Naive thymus-derived CD4-positive, alpha-beta T cell (primary cell): ENCODE measurements around the gene DNAJC7. TPM values are rescaled to one million over a fixed set of nuclear protein-coding genes. Genes with fewer than 3 reads are reported as not detected.

Experiments used
- ATAC-seq: fragments of 150-1000 bp; cut with Tn5 transposase; 2 replicates; pipeline ENCODE4 v1.10.0; 2021; ENCODE audit warnings: mild to moderate bottlenecking, moderate library complexity
- CTCF ChIA-PET: fragments of 350-600 bp; sonication (Branson Sonifier 250); formaldehyde crosslinking; loops from one replicate; lab custom pipeline; 2021; ENCODE audit warnings: antibody characterized with exemption; lab: Charles Lee
- POLR2A ChIA-PET: fragments of 350-600 bp; sonication (Branson Sonifier 250); formaldehyde crosslinking; loops from one replicate; lab custom pipeline; 2021; ENCODE audit warnings: antibody characterized with exemption, inconsistent platforms; lab: Charles Lee
- DNase-seq, 9 donors: peaks; one replicate each; pipeline versions ENCODE4 v3.0.0 to v3.0.0-alpha.2; 2020 to 2022; ENCODE audit warnings: mixed read lengths in 1 of 9
- H3K27ac ChIP-seq: one replicate; pipeline ENCODE4 v1.7.0; 2013; ENCODE audit warnings: mild to moderate bottlenecking, low read depth, low read length, moderate library complexity
- H3K27me3 ChIP-seq, 2 donors: one replicate each; pipeline ENCODE4 v1.7.0; 2013; ENCODE audit warnings: low read length in 2 of 2, mild to moderate bottlenecking in 2 of 2, moderate library complexity in 2 of 2; ENCODE audit not compliant: control insufficient read depth in 2 of 2, insufficient read depth in 2 of 2
- H3K36me3 ChIP-seq, 3 experiments: 1 replicate in 2 of 3; 2 replicates in 1 of 3; pipeline ENCODE4 v1.7.0; 2013; ENCODE audit warnings: low read length in 3 of 3, mild to moderate bottlenecking in 3 of 3, moderate library complexity in 1 of 3; ENCODE audit not compliant: insufficient read depth in 3 of 3, control insufficient read depth in 2 of 3
- H3K4me1 ChIP-seq, 2 donors: one replicate each; pipeline ENCODE4 v1.7.0; 2013; ENCODE audit warnings: low read length in 2 of 2, mild to moderate bottlenecking in 2 of 2, moderate library complexity in 1 of 2; ENCODE audit not compliant: control insufficient read depth in 2 of 2, insufficient read depth in 2 of 2
- H3K4me3 ChIP-seq: 2 replicates; pipeline ENCODE4 v1.7.0; 2013; ENCODE audit warnings: mild to moderate bottlenecking, low read length
- H3K9me3 ChIP-seq, 3 experiments: 1 replicate in 2 of 3; 2 replicates in 1 of 3; pipeline ENCODE4 v1.7.0; 2013; ENCODE audit warnings: low read length in 3 of 3; ENCODE audit not compliant: control insufficient read depth in 2 of 3
- H3K27ac Mint-ChIP-seq, 9 donors: one replicate each; pipeline ENCODE4 v1.8.0; 2020 to 2022; ENCODE audit warnings: mixed read lengths in 9 of 9, mild to moderate bottlenecking in 8 of 9, moderate library complexity in 5 of 9, inconsistent platforms in 2 of 9
- H3K27me3 Mint-ChIP-seq, 5 donors: one replicate each; pipeline ENCODE4 v1.8.0; 2021 to 2022; ENCODE audit warnings: mixed read lengths in 5 of 5, mild to moderate bottlenecking in 1 of 5
- H3K36me3 Mint-ChIP-seq, 5 donors: one replicate each; pipeline ENCODE4 v1.8.0; 2020 to 2022; ENCODE audit warnings: mixed read lengths in 5 of 5, mild to moderate bottlenecking in 3 of 5, inconsistent platforms in 1 of 5
- H3K4me1 Mint-ChIP-seq, 7 donors: one replicate each; pipeline ENCODE4 v1.8.0; 2020 to 2022; ENCODE audit warnings: mixed read lengths in 7 of 7, mild to moderate bottlenecking in 3 of 7, inconsistent platforms in 1 of 7
- H3K4me3 Mint-ChIP-seq, 10 donors: one replicate each; pipeline ENCODE4 v1.8.0; 2020 to 2022; ENCODE audit warnings: mild to moderate bottlenecking in 10 of 10, mixed read lengths in 10 of 10, moderate library complexity in 6 of 10, inconsistent platforms in 2 of 10
- H3K9me3 Mint-ChIP-seq, 11 donors: one replicate each; pipeline ENCODE4 v1.8.0; 2020 to 2022; ENCODE audit warnings: mixed read lengths in 11 of 11, mild to moderate bottlenecking in 4 of 11, inconsistent platforms in 1 of 11, moderate library complexity in 1 of 11
- intact Hi-C, 2 donors: fragments of 100-400 bp; cut with micrococcal nuclease; formaldehyde crosslinking; loops; one replicate each; pipeline ENCODE4 v1.15.1; 2023
- polyA plus RNA-seq, 2 donors: library from polyadenylated mRNA; unstranded; fragments of 300-500 nt; fragmentation: Illumina TruSeq; gene quantifications; one replicate each; pipeline ENCODE4 v1.2.3, GENCODE V29; 2021
- total RNA-seq, 6 experiments: library from RNA in 5 of 6; stranded (reverse) in 5 of 6; gene quantifications; 1 replicate in 5 of 6; 2 replicates in 1 of 6; pipeline ENCODE4 v1.2.3 and lab custom pipeline; 2021 to 2026

The DNAJC7 gene
- total and polyA plus RNA-seq, 7 experiments from 2014 or later = 65.4 to 145 (median 107) TPM

GRCh38 chr17:41982026-41982760 is 35.0 kb downstream of the DNAJC7 start:
- peaks cover 0 to 1% (median 0%) of the 10 kb centered on the region in 11 donors for H3K9me3 Mint-ChIP-seq
- H3K4me3 ChIP-seq = no peak overlapping the region
- ATAC-seq = no peak
- intact Hi-C loops = no loop called here
- H3K4me1 ChIP-seq = no peaks in the 10 kb centered on the region
- ChIA-PET CTCF (no interaction called here), POLR2A (interaction anchor here (1.2 to 1.5 kb wide), 2 partner anchors 14 to 35 kb away, joined by 3 read pairs; partner anchors contain the start of gene DNAJC7)
- H3K27ac ChIP-seq = no peak overlapping the region
- no peak overlapping the region for H3K4me3 Mint-ChIP-seq
- H3K27me3 Mint-ChIP-seq = no peaks in the 10 kb centered on the region
- no peak for DNase-seq
- H3K36me3 Mint-ChIP-seq = peaks cover 9 to 50% (median 24%) of the 10 kb centered on the region in 5 donors
- H3K4me1 Mint-ChIP-seq = peaks cover 0 to 4% (median 0%) of the 10 kb centered on the region in 7 donors
- no peaks in the 10 kb centered on the region for H3K27me3 ChIP-seq
- H3K9me3 ChIP-seq = no peaks in the 10 kb centered on the region
- peak overlapping the region in 2 of 9 donors; percentile 51 to 81 for H3K27ac Mint-ChIP-seq
- peaks cover 25 to 90% (median 25%) of the 10 kb centered on the region in 3 experiments for H3K36me3 ChIP-seq

DNA sequence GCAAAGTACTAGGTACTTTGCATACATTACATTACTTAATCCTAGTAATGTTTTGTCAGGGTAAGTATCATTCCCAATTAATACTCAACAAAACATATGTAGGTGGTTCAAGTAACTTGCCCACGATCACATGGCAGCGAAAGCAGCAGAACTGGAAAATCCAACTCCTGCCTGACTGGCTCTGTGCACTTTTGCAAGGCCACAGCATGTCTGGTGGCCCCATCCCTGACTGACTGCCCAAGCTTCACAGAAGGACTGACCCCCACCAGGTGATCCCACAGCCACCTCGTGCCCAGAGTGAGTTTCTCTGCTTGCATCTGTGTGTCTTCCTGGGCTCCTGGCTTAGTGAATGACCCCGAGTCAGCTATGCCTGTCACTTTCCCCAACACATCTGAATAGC is 39.2 kb downstream of the DNAJC7 start:
- peaks cover 9 to 55% (median 20%) of the 10 kb centered on the region in 5 donors for H3K36me3 Mint-ChIP-seq

GRCh38 chr17:41976142-41976768 is 41.0 kb downstream of the DNAJC7 start:
- POLR2A ChIA-PET = interaction anchor here (0.7 to 3.7 kb wide), 4 partner anchors 9 to 44 kb away, joined by 3 to 26 read pairs (median 3); partner anchors contain the start of genes CNP, DNAJC7 and NKIRAS2
- H3K36me3 ChIP-seq = peaks cover 23 to 89% (median 26%) of the 10 kb centered on the region in 3 experiments
- peak overlapping the region in 3 of 9 donors; percentile 28 to 59 (median 29) for H3K27ac Mint-ChIP-seq
- ATAC-seq = no peak
- peaks cover 0 to 1% (median 0%) of the 10 kb centered on the region in 11 donors for H3K9me3 Mint-ChIP-seq
- no peak overlapping the region for H3K27ac ChIP-seq
- intact Hi-C loops = no loop called here
- peaks cover 0 to 15% (median 5%) of the 10 kb centered on the region in 7 donors for H3K4me1 Mint-ChIP-seq
- DNase-seq = no peak
- no peaks in the 10 kb centered on the region for H3K9me3 ChIP-seq
- no peaks in the 10 kb centered on the region for H3K27me3 Mint-ChIP-seq
- H3K36me3 Mint-ChIP-seq = peaks cover 4 to 49% (median 12%) of the 10 kb centered on the region in 5 donors
- CTCF ChIA-PET = interaction anchor here (0.6 kb wide), 1 partner anchor 8 kb away, joined by 3 read pairs; no protein-coding TSS in a partner anchor
- no peak overlapping the region for H3K4me3 ChIP-seq
- H3K4me1 ChIP-seq = no peaks in the 10 kb centered on the region
- no peak overlapping the region for H3K4me3 Mint-ChIP-seq
- no peaks in the 10 kb centered on the region for H3K27me3 ChIP-seq

More for the DNA sequence above, 39.2 kb downstream of the DNAJC7 start:
- H3K4me1 ChIP-seq = no peaks in the 10 kb centered on the region
- Mint-ChIP-seq H3K27ac (peak overlapping the region in 4 of 9 donors; percentile 16 to 65 (median 28)), H3K4me3 (no peak overlapping the region), H3K9me3 (peaks cover 0 to 1% (median 0%) of the 10 kb centered on the region in 11 donors), H3K27me3 (no peaks in the 10 kb centered on the region), H3K4me1 (peaks cover 0 to 10% (median 3%) of the 10 kb centered on the region in 7 donors)
- H3K9me3 ChIP-seq = no peaks in the 10 kb centered on the region
- DNase-seq (no peak), ATAC-seq (no peak)
- POLR2A ChIA-PET = interaction anchor here (3.7 kb wide), 1 partner anchor 11 kb away, joined by 26 read pairs; the partner anchor contains the start of gene CNP
- H3K4me3 ChIP-seq = no peak overlapping the region
- H3K27me3 ChIP-seq = no peaks in the 10 kb centered on the region
- no peak overlapping the region for H3K27ac ChIP-seq
- CTCF ChIA-PET = interaction anchor here (0.6 kb wide), 1 partner anchor 543 kb away, joined by 3 read pairs; no protein-coding TSS in a partner anchor
- H3K36me3 ChIP-seq = peaks cover 31 to 91% (median 37%) of the 10 kb centered on the region in 3 experiments
- intact Hi-C loops = no loop called here

GRCh38 chr17:41975099-41976083 is 41.8 kb downstream of the DNAJC7 start:
- Mint-ChIP-seq H3K9me3 (peaks cover 0 to 1% (median 0%) of the 10 kb centered on the region in 11 donors), H3K4me3 (no peak overlapping the region), H3K4me1 (peaks cover 8 to 22% (median 14%) of the 10 kb centered on the region in 7 donors), H3K27ac (peak overlapping the region in 1 of 9 donors; percentile 55), H3K27me3 (no peaks in the 10 kb centered on the region), H3K36me3 (peaks cover 4 to 45% (median 8%) of the 10 kb centered on the region in 5 donors)
- Histone ChIP-seq H3K27me3 (no peaks in the 10 kb centered on the region), H3K4me1 (peaks cover 0 to 6% of the 10 kb centered on the region in 2 donors), H3K27ac (no peak overlapping the region), H3K9me3 (no peaks in the 10 kb centered on the region), H3K4me3 (no peak overlapping the region), H3K36me3 (peaks cover 23 to 81% (median 23%) of the 10 kb centered on the region in 3 experiments)
- DNase-seq = no peak
- CTCF ChIA-PET = interaction anchor here (0.6 kb wide), 1 partner anchor 9 kb away, joined by 3 read pairs; no protein-coding TSS in a partner anchor
- intact Hi-C loops = no loop called here
- no peak for ATAC-seq
- POLR2A ChIA-PET = interaction anchor here (0.6 to 3.7 kb wide), 5 partner anchors 8 to 218 kb away, joined by 3 to 26 read pairs (median 3); partner anchors contain the start of genes CNP and DNAJC7

DNA sequence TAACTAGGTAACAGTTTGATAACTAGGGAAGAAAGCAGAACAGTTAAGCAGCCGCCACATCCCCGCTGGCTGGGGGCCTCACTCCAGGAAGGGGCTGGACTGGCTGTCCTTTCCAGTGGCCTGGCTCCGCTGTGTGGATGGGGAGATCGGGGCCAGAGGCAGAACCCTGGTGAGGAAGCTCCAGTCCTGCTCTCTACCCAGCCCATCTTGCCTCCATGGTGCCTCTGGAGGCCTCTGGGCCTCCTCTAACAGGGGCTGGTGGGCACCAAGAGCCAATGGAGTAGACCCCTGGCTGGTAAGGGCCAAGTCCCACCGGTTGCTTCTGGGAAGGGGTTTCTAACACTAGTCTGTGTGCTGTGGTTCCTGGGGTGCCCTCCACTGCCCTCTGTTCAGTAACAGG is 42.6 kb downstream of the DNAJC7 start:
- CTCF ChIA-PET = no interaction called here
- peaks cover 0 to 6% of the 10 kb centered on the region in 2 donors for H3K4me1 ChIP-seq
- no peaks in the 10 kb centered on the region for H3K27me3 ChIP-seq
- intact Hi-C loops = no loop called here
- Mint-ChIP-seq H3K9me3 (peaks cover 0 to 1% (median 0%) of the 10 kb centered on the region in 11 donors), H3K4me1 (peaks cover 10 to 25% (median 18%) of the 10 kb centered on the region in 7 donors), H3K4me3 (no peak overlapping the region), H3K36me3 (peaks cover 4 to 45% (median 8%) of the 10 kb centered on the region in 5 donors), H3K27ac (peak overlapping the region in 4 of 9 donors; percentile 14 to 67 (median 35)), H3K27me3 (no peaks in the 10 kb centered on the region)
- no peaks in the 10 kb centered on the region for H3K9me3 ChIP-seq
- ATAC-seq (no peak), DNase-seq (no peak)
- peak overlapping the region; percentile 21 for H3K27ac ChIP-seq
- POLR2A ChIA-PET = interaction anchor here (0.5 to 3.7 kb wide), 3 partner anchors 7 to 219 kb away, joined by 3 to 26 read pairs (median 3); partner anchors contain the start of gene CNP
- H3K4me3 ChIP-seq = no peak overlapping the region
- H3K36me3 ChIP-seq = peaks cover 21 to 75% (median 23%) of the 10 kb centered on the region in 3 experiments
